Measurements from ENCODE around the gene GPC3.

The GPC3 gene

GRCh38 chrX:133972916-133973315, 12.5 kb downstream of the GPC3 start:
- no peak for ATAC-seq (ENCODE audit: low read depth)
- no peak for TF ChIP-seq CTCF (IDR thresholded peaks at IDR 0.05; ENCODE audit: poor library complexity, severe bottlenecking)
- Histone ChIP-seq H3K27ac (ENCODE audit: poor library complexity, severe bottlenecking) (no peak overlapping the region), H3K9me3 (ENCODE audit: severe bottlenecking) (no peaks in the 10 kb centered on the region), H3K4me3 (ENCODE audit: severe bottlenecking) (no peak overlapping the region), H3K4me1 (ENCODE audit: insufficient read depth, poor library complexity, severe bottlenecking) (no peaks in the 10 kb centered on the region), H3K36me3 (ENCODE audit: low read depth) (no peaks in the 10 kb centered on the region), H3K27me3 (ENCODE audit: insufficient read depth, poor library complexity, severe bottlenecking) (no peaks in the 10 kb centered on the region)
- no peak for DNase-seq (ENCODE audit: low spot score)

- Histone ChIP-seq H3K4me3 (ENCODE audit: severe bottlenecking) (no peak overlapping the region), H3K27ac (ENCODE audit: poor library complexity, severe bottlenecking) (no peak overlapping the region), H3K4me1 (ENCODE audit: insufficient read depth, poor library complexity, severe bottlenecking) (no peaks in the 10 kb centered on the region), H3K9me3 (ENCODE audit: severe bottlenecking) (no peaks in the 10 kb centered on the region), H3K36me3 (ENCODE audit: low read depth) (no peaks in the 10 kb centered on the region), H3K27me3 (ENCODE audit: insufficient read depth, poor library complexity, severe bottlenecking) (no peaks in the 10 kb centered on the region)
- DNase-seq (ENCODE audit: low spot score) (no peak), ATAC-seq (ENCODE audit: low read depth) (no peak)
- TF ChIP-seq CTCF (IDR thresholded peaks at IDR 0.05; ENCODE audit: poor library complexity, severe bottlenecking), result no peak
Observed at GRCh38 chrX:133971586-133971985, 13.8 kb downstream of the GPC3 start.

GRCh38 chrX:133970076-133970475, 15.3 kb downstream of the GPC3 start:
- Histone ChIP-seq H3K4me1 (ENCODE audit: insufficient read depth, poor library complexity, severe bottlenecking) (no peaks in the 10 kb centered on the region), H3K27ac (ENCODE audit: poor library complexity, severe bottlenecking) (no peak overlapping the region), H3K27me3 (ENCODE audit: insufficient read depth, poor library complexity, severe bottlenecking) (no peaks in the 10 kb centered on the region), H3K36me3 (ENCODE audit: low read depth) (no peaks in the 10 kb centered on the region), H3K9me3 (ENCODE audit: severe bottlenecking) (no peaks in the 10 kb centered on the region), H3K4me3 (ENCODE audit: severe bottlenecking) (no peak overlapping the region)
- ATAC-seq (ENCODE audit: low read depth), result no peak
- TF ChIP-seq CTCF (IDR thresholded peaks at IDR 0.05; ENCODE audit: poor library complexity, severe bottlenecking), result no peak
- DNase-seq (ENCODE audit: low spot score), result no peak

GRCh38 chrX:133969191-133969590, 16.2 kb downstream of the GPC3 start:
- Histone ChIP-seq H3K4me1 (ENCODE audit: insufficient read depth, poor library complexity, severe bottlenecking) (no peaks in the 10 kb centered on the region), H3K9me3 (ENCODE audit: severe bottlenecking) (no peaks in the 10 kb centered on the region), H3K4me3 (ENCODE audit: severe bottlenecking) (no peak overlapping the region), H3K27ac (ENCODE audit: poor library complexity, severe bottlenecking) (no peak overlapping the region), H3K27me3 (ENCODE audit: insufficient read depth, poor library complexity, severe bottlenecking) (no peaks in the 10 kb centered on the region), H3K36me3 (ENCODE audit: low read depth) (no peaks in the 10 kb centered on the region)
- ATAC-seq (ENCODE audit: low read depth) (no peak), DNase-seq (ENCODE audit: low spot score) (no peak)
- TF ChIP-seq CTCF (IDR thresholded peaks at IDR 0.05; ENCODE audit: poor library complexity, severe bottlenecking), result no peak

GRCh38 chrX:133968109-133968508, 17.3 kb downstream of the GPC3 start:
- ATAC-seq (ENCODE audit: low read depth) (no peak), DNase-seq (ENCODE audit: low spot score) (no peak)
- H3K27ac ChIP-seq (ENCODE audit: poor library complexity, severe bottlenecking), result no peak overlapping the region
- no peak overlapping the region for H3K4me3 ChIP-seq (ENCODE audit: severe bottlenecking)
- no peaks in the 10 kb centered on the region for H3K4me1 ChIP-seq (ENCODE audit: insufficient read depth, poor library complexity, severe bottlenecking)
- no peak for TF ChIP-seq CTCF (IDR thresholded peaks at IDR 0.05; ENCODE audit: poor library complexity, severe bottlenecking)
- H3K9me3 ChIP-seq (ENCODE audit: severe bottlenecking), result no peaks in the 10 kb centered on the region
- H3K27me3 ChIP-seq (ENCODE audit: insufficient read depth, poor library complexity, severe bottlenecking), result no peaks in the 10 kb centered on the region
- no peaks in the 10 kb centered on the region for H3K36me3 ChIP-seq (ENCODE audit: low read depth)
